H1 (cell line): ENCODE results near the gene MOB3B. TPM values are rescaled to one million over a fixed set of nuclear protein-coding genes. Genes with fewer than 3 reads are reported as not detected.

ENCODE experiments used
- ATF2 ChIP-seq: IDR thresholded peaks from 2 replicates; pipeline ENCODE4 v1.6.1; 2012; ENCODE audit warnings: low read length, inconsistent platforms
- ZNF274 ChIP-seq: IDR thresholded peaks from 2 replicates; pipeline ENCODE4 v1.7.0; 2012; ENCODE audit warnings: low read length, borderline replicate concordance; ENCODE audit errors: extremely low read depth
- polyA plus RNA-seq, 7 experiments: library from polyadenylated mRNA; depleted of rRNA in 3 of 7; stranded (reverse) in 5 of 7; unstranded in 2 of 7; fragments of >200 nt in 5 of 7; fragments of 200-250 nt in 2 of 7; gene quantifications; 1 replicate in 5 of 7; 2 replicates in 1 of 7; 4 replicates in 1 of 7; pipeline versions ENCODE4 v1.2.1 to v1.2.3, GENCODE V29; 2011 to 2013; ENCODE audit warnings: missing spikeins in 2 of 7, mixed read lengths in 2 of 7
- total RNA-seq: library from RNA; stranded (reverse); fragmentation: NEBNext Ultra II Directional; extraction: Animal tissue kit (Norgen Biotek cat#: 25700); gene quantifications from 2 replicates; pipeline ENCODE4 v1.2.1, GENCODE V29; 2021

Gene MOB3B
- total and polyA plus RNA-seq, 2 of the 8 experiments (the other 6 are each of a cell fraction or from before 2014, with no cell fraction given) = 12.7 to 16.1 TPM

GRCh38 chr9:27447031-27447683 lies 82.5 kb downstream of the MOB3B start (continued):
- TF ChIP-seq ATF2 (no peak), ZNF274 (no peak)
